Left lung (tissue), 10 donors: ENCODE results near the gene FAM234B. TPM values are rescaled to one million over a fixed set of nuclear protein-coding genes. Genes with fewer than 3 reads are reported as not detected.

Experiments used
- ATAC-seq: fragments of 200-7000 bp; cut with Tn5 transposase; one replicate; pipeline ENCODE4 v1.9.1; 2020; ENCODE audit warnings: moderate library complexity
- DNase-seq, 4 donors: peaks; one replicate each; pipeline ENCODE4 v3.0.0-alpha.2; 2013 to 2020
- H3K27ac ChIP-seq, 2 donors: fragments of 200-600 bp; sonication (generic) in 1 of 2; one replicate each; pipeline versions ENCODE4 v1.5.0 to v1.8.0; 2020 to 2021
- H3K27me3 ChIP-seq, 2 donors: fragments of 200-600 bp; sonication (generic) in 1 of 2; one replicate each; pipeline versions ENCODE4 v1.5.0 to v1.8.0; 2020 to 2021
- H3K36me3 ChIP-seq, 2 donors: fragments of 200-600 bp; sonication (generic) in 1 of 2; one replicate each; pipeline versions ENCODE4 v1.5.0 to v1.8.0; 2020 to 2021
- H3K4me1 ChIP-seq, 2 donors: fragments of 200-600 bp; one replicate each; pipeline ENCODE4 v1.8.0; 2021
- H3K4me3 ChIP-seq, 2 donors: fragments of 200-600 bp; sonication (generic) in 1 of 2; one replicate each; pipeline versions ENCODE4 v1.5.0 to v1.8.0; 2020 to 2021; ENCODE audit warnings: mild to moderate bottlenecking in 1 of 2
- H3K9me3 ChIP-seq, 2 donors: fragments of 200-600 bp; sonication (generic) in 1 of 2; one replicate each; pipeline versions ENCODE4 v1.5.0 to v1.8.0; 2020 to 2021
- intact Hi-C, 2 donors: fragments of 100-400 bp; cut with DNase I; formaldehyde crosslinking; loops; one replicate each; pipeline versions ENCODE4 v1.11.2 to v1.14.2; 2022
- polyA plus RNA-seq, 6 donors: library from polyadenylated mRNA; unstranded; fragments of 120-200 nt; gene quantifications; one replicate each; pipeline ENCODE4 v1.2.1, GENCODE V29; 2013; ENCODE audit not compliant: insufficient read length in 6 of 6
- total RNA-seq, 2 donors: library from RNA; stranded (reverse); fragmentation: NEBNext Ultra II Directional; extraction: Animal tissue kit (Norgen Biotek cat#: 25700); gene quantifications; one replicate each; pipeline ENCODE4 v1.2.1, GENCODE V29; 2021
- TF ChIP-seq, protein P1 (sequence below), 2 donors: fragments of 200-600 bp; sonication (generic) in 1 of 2; IDR thresholded peaks; one replicate each; pipeline versions ENCODE4 v1.5.0 to v1.8.0; 2021; ENCODE audit warnings: antibody characterized with exemption in 2 of 2
- donor health status: DM: no; HTN: yes; CAD: no.
- donor health status: DM: no; HTN: no; CAD: no.

Gene FAM234B
- total and polyA plus RNA-seq, 8 donors = 7.3 to 11.0 (median 8.9) TPM

DNA sequence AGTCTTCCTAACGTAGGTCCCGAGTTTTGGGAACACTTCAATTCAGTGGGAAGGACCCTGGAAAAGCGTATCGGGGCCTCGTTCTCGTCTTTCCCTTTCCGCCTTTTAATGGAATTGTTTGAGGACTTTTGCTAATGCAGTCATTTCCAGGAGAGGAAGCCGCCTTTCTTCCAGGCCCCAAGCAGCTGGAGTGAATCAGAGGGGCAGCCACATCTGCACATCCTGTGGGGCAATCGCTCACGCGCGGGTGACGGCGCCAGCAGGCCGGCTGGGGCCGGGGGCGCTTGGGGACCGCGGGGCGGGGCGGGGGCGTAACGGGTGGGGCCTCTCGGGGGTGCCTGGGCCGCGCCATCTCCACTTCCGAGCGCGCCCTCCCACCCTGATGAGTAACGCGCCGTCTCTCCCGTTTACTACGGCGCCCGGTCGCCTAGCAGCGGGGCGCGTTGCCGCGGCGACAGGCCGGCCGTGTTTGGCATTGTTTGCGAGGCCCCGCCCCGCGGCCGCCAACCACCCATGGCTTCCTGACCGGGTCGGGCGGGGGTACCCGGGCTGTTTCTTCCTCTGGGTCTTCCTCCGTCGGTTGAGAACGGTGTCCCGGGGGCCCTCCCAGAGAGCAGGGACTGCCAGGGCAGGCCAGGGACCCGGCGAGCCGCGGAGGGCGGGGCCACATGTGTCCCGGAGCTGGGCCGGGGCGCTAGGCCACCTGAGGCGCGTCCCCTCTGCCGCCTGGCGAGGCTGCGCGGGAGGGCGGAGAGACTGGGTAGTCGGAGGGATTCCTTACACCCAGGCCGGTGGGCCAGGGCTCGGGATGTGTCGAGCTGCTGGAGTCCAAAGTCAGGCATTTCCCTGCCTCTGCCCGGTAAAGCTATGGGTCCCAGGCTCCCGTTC lies 56.9 kb downstream of the FAM234B start:
- intact Hi-C loops = no loop called here
- Histone ChIP-seq H3K36me3 (no peaks in the 10 kb centered on the region), H3K4me3 (peak overlapping the region; percentile 36 to 43), H3K4me1 (peaks cover 44 to 69% of the 10 kb centered on the region in 2 donors), H3K27me3 (no peaks in the 10 kb centered on the region), H3K27ac (peak overlapping the region; percentile 96 to 100), H3K9me3 (no peaks in the 10 kb centered on the region)
- TF ChIP-seq, protein P1, sequence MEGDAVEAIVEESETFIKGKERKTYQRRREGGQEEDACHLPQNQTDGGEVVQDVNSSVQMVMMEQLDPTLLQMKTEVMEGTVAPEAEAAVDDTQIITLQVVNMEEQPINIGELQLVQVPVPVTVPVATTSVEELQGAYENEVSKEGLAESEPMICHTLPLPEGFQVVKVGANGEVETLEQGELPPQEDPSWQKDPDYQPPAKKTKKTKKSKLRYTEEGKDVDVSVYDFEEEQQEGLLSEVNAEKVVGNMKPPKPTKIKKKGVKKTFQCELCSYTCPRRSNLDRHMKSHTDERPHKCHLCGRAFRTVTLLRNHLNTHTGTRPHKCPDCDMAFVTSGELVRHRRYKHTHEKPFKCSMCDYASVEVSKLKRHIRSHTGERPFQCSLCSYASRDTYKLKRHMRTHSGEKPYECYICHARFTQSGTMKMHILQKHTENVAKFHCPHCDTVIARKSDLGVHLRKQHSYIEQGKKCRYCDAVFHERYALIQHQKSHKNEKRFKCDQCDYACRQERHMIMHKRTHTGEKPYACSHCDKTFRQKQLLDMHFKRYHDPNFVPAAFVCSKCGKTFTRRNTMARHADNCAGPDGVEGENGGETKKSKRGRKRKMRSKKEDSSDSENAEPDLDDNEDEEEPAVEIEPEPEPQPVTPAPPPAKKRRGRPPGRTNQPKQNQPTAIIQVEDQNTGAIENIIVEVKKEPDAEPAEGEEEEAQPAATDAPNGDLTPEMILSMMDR (IDR thresholded peaks at IDR 0.05) = no peak
- peak; percentile 76 for ATAC-seq
- DNase-seq = peak; percentile 92 to 99 (median 94)

DNA sequence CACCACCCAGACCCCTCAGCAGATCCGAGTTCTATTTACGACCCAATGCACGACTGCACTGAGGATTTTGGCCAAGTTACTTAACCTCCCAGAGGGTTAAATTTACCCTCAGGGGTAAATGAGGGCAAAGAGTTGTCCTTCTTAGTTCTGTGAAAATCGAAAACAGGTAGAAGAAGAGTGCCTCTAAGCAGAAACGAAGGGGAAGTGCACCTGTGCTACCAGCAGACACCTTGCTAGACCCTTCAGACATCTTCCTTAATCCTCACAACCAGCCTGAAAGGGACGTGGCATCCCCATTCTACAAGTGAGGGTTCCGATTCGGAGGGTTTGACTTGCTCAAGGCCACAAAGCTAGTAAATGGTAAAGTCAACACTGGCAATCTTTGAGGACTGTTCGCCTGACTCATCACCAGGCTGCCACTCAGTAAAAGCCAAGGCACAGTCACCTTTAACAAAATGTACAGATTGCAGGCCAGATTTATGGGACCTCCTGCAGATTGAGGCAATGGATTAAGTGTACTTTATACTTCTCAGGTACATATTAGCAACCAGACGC lies 57.7 kb downstream of the FAM234B start:
- peaks cover 44 to 64% of the 10 kb centered on the region in 2 donors for H3K4me1 ChIP-seq
- intact Hi-C loops = no loop called here
- peak; percentile 24 for ATAC-seq

DNA sequence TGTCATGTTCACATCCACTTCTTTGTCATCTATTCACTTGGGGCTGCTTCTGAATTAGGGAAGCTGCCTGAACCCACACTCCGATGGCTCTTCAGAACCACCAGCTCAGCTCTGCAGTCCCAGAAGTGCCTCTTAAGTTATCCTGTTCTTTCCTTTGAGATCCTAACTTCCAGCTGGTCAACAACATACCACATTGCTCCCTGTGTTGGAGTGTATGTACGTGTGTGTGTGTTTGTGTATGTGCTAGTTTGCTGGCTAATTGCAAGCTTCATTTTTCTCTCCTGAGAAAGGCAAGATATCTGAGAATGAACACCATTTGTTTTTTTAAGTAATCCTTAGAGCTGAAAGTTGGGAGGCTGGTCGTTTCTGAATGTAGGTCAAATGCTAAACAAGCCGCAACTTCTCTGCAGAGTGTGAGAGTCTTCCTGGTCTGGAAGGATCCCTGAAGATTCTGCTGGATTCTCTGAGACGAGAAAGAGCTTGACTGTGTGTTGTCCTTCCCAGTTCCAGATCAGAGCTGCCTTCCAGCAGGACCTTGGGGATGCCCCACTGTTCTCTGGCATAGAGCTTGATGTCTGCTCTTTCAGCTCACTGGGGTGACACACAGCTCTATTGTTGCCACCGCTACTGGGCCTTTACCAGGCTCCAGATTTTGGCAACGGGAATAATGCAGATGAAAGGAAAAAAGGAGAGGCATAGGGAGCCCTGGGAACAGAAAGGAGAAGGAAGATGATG lies 58.4 kb downstream of the FAM234B start:
- TF ChIP-seq, protein P1 (IDR thresholded peaks at IDR 0.05) = no peak
- peak; percentile 3 for ATAC-seq
- intact Hi-C loops = no loop called here

More for the DNA sequence above, 57.7 kb downstream of the FAM234B start:
- no peaks in the 10 kb centered on the region for H3K36me3 ChIP-seq
- DNase-seq = no peak
- H3K27ac ChIP-seq = peak overlapping the region; percentile 96 to 100
- H3K4me3 ChIP-seq = peak overlapping the region; percentile 36 to 43
- no peaks in the 10 kb centered on the region for H3K9me3 ChIP-seq
- no peaks in the 10 kb centered on the region for H3K27me3 ChIP-seq
- TF ChIP-seq, protein P1 (IDR thresholded peaks at IDR 0.05) = no peak

DNA sequence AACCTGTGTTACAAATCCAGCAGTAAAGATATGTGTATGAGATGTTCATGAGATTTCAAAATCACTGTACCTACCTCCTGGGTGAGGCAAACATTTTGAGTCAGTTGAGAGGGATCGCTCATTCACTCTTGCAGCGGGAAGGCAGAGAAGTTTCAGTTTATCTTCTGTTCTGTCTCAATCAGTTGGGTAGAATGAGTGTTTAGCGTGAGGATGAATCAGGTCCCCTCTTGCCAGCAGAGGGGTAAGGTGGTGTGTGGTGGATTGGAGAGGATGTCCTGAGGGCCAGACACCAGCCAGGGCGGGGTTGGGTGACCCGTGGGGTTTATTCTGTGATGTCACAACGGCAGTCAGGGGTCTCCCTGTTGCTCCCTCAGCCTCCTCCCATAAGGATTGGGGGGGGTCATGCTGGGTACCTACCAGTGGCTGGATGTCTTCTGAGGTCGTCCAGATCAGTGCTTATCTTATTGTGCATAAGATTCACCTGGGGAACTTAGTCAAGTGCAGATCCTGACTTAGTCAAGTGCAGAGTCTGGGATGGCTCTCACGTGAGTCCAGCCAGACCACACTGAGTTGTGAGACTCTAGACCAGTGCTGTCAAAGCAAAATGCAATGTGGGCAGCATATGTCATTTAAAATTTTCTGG lies 59.3 kb downstream of the FAM234B start, which contains the start of gene GSG1:
GSG1 (minus strand) TSS at position 277 of the 643 bp plus-strand sequence; CDS start at position 122, 155 bp downstream.
- Histone ChIP-seq H3K27ac (peak within 1 kb of the TSS; percentile 96 to 100), H3K36me3 (no peaks in the 10 kb centered on the region), H3K4me3 (no peak within 1 kb of the TSS), H3K4me1 (peaks cover 37 to 50% of the 10 kb centered on the region in 2 donors), H3K9me3 (no peaks in the 10 kb centered on the region), H3K27me3 (no peaks in the 10 kb centered on the region)
- TF ChIP-seq, protein P1 (IDR thresholded peaks at IDR 0.05) = no peak
- DNase-seq (no peak), ATAC-seq (no peak)
- intact Hi-C loops = no loop called here

More for the DNA sequence above, 58.4 kb downstream of the FAM234B start:
- H3K4me1 ChIP-seq = peaks cover 44 to 56% of the 10 kb centered on the region in 2 donors
- no peaks in the 10 kb centered on the region for H3K9me3 ChIP-seq
- H3K4me3 ChIP-seq = no peak overlapping the region
- H3K36me3 ChIP-seq = no peaks in the 10 kb centered on the region
- DNase-seq = no peak
- H3K27me3 ChIP-seq = no peaks in the 10 kb centered on the region
- H3K27ac ChIP-seq = peak overlapping the region; percentile 96 to 100
